Gastrocnemius medialis (tissue), 4 donors: Measurements from ENCODE around the gene ABCA13.

Experiments used
- POLR2A ChIP-seq, 2 donors: fragments of 450-650 bp; IDR thresholded peaks; one replicate each; pipeline ENCODE4 v1.6.1; 2017; ENCODE audit warnings: antibody characterized with exemption in 2 of 2, mild to moderate bottlenecking in 2 of 2, moderate library complexity in 2 of 2
- TF ChIP-seq, protein P1 (sequence below), 5 experiments: fragments of 450-650 bp in 3 of 5; fragments of 200-600 bp in 2 of 5; sonication (generic) in 2 of 5; IDR thresholded peaks in 4 of 5; conservative IDR thresholded peaks in 1 of 5; 1 replicate in 4 of 5; 2 replicates in 1 of 5; pipeline ENCODE4 v1.5.1; 2016 to 2019; ENCODE audit warnings: antibody characterized with exemption in 5 of 5, mild to moderate bottlenecking in 3 of 5, moderate library complexity in 3 of 5

GRCh38 chr7:48360574-48360973, 189.3 kb downstream of the ABCA13 start:
- TF ChIP-seq, protein P1, sequence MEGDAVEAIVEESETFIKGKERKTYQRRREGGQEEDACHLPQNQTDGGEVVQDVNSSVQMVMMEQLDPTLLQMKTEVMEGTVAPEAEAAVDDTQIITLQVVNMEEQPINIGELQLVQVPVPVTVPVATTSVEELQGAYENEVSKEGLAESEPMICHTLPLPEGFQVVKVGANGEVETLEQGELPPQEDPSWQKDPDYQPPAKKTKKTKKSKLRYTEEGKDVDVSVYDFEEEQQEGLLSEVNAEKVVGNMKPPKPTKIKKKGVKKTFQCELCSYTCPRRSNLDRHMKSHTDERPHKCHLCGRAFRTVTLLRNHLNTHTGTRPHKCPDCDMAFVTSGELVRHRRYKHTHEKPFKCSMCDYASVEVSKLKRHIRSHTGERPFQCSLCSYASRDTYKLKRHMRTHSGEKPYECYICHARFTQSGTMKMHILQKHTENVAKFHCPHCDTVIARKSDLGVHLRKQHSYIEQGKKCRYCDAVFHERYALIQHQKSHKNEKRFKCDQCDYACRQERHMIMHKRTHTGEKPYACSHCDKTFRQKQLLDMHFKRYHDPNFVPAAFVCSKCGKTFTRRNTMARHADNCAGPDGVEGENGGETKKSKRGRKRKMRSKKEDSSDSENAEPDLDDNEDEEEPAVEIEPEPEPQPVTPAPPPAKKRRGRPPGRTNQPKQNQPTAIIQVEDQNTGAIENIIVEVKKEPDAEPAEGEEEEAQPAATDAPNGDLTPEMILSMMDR (IDR thresholded peaks at IDR 0.05 in 4 of 5, conservative IDR thresholded peaks at IDR 0.05 in 1 of 5) = no peak
- no peak for TF ChIP-seq POLR2A (IDR thresholded peaks at IDR 0.05)
